ENCODE measurements around the gene SBF2. TPM values are rescaled to one million over a fixed set of nuclear protein-coding genes. Genes with fewer than 3 reads are reported as not detected.
A peak's percentile ranks its signal among the peaks of the same experiment; 100 is the strongest.

Gene SBF2
- total and polyA plus RNA-seq, 3 experiments from 2014 or later, result 3.7 to 4.3 (median 4.2) TPM

GRCh38 chr11:9821008-9821752 is 472.8 kb downstream of the SBF2 start:
- POLR2A ChIA-PET, result no interaction called here
- Mint-ChIP-seq H3K36me3 (peaks cover 0 to 5% (median 2%) of the 10 kb centered on the region in 3 donors), H3K27me3 (peaks cover 0 to 1% of the 10 kb centered on the region in 2 donors), H3K27ac (no peak overlapping the region), H3K4me3 (no peak overlapping the region), H3K4me1 (no peaks in the 10 kb centered on the region), H3K9me3 (no peaks in the 10 kb centered on the region)
- Histone ChIP-seq H3K27me3 (ENCODE audit: insufficient read depth, low read length, poor library complexity, severe bottlenecking) (no peaks in the 10 kb centered on the region), H3K4me3 (ENCODE audit: low read length) (no peak overlapping the region), H3K4me1 (ENCODE audit: insufficient read depth, low read length) (no peaks in the 10 kb centered on the region), H3K36me3 (ENCODE audit: insufficient read depth, low read length) (no peaks in the 10 kb centered on the region), H3K27ac (ENCODE audit: low read depth, low read length) (no peak overlapping the region), H3K9me3 (ENCODE audit: low read length) (no peaks in the 10 kb centered on the region)
- DNase-seq, result no peak
- CTCF ChIA-PET, result no interaction called here

GRCh38 chr11:9820260-9820659 is 473.8 kb downstream of the SBF2 start:
- Histone ChIP-seq H3K36me3 (ENCODE audit: insufficient read depth, low read length) (no peaks in the 10 kb centered on the region), H3K4me1 (ENCODE audit: insufficient read depth, low read length) (no peaks in the 10 kb centered on the region), H3K27ac (ENCODE audit: low read depth, low read length) (no peak overlapping the region), H3K9me3 (ENCODE audit: low read length) (no peaks in the 10 kb centered on the region), H3K27me3 (ENCODE audit: insufficient read depth, low read length, poor library complexity, severe bottlenecking) (no peaks in the 10 kb centered on the region), H3K4me3 (ENCODE audit: low read length) (no peak overlapping the region)
- Mint-ChIP-seq H3K36me3 (peaks cover 0 to 8% (median 3%) of the 10 kb centered on the region in 3 donors), H3K27ac (peak overlapping the region in 1 of 8 donors; percentile 13), H3K4me3 (no peak overlapping the region), H3K27me3 (peaks cover 0 to 1% of the 10 kb centered on the region in 2 donors), H3K4me1 (no peaks in the 10 kb centered on the region), H3K9me3 (no peaks in the 10 kb centered on the region)
- ChIA-PET CTCF (no interaction called here), POLR2A (no interaction called here)
- no peak for DNase-seq

DNA sequence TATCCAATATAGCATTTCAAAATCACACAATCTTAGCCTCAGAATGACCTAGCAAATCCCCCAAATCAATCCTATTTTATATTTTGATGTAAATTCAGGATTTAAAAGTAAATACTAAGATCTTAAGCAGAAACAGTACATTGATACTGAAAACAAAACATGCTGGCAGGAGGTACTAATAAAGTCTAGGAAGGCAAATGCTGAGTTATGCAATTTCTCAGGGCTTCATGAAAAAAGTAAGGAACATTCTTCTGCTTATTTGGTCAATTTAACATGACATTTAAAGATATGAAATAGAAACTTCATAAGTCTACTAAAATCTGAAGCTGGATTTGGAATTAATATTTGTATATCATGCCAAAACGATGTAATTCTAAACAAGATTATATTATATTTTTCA is 476.8 kb downstream of the SBF2 start:
- H3K27me3 Mint-ChIP-seq, result peaks cover 0 to 1% of the 10 kb centered on the region in 2 donors
- no peaks in the 10 kb centered on the region for H3K27me3 ChIP-seq (ENCODE audit: insufficient read depth, low read length, poor library complexity, severe bottlenecking)
- H3K27ac ChIP-seq (ENCODE audit: low read depth, low read length), result no peak overlapping the region
- ChIA-PET POLR2A (no interaction called here), CTCF (no interaction called here)
- H3K4me1 ChIP-seq (ENCODE audit: insufficient read depth, low read length), result no peaks in the 10 kb centered on the region
- DNase-seq, result no peak
- no peaks in the 10 kb centered on the region for H3K36me3 ChIP-seq (ENCODE audit: insufficient read depth, low read length)
- no peaks in the 10 kb centered on the region for H3K4me1 Mint-ChIP-seq
- H3K9me3 ChIP-seq (ENCODE audit: low read length), result no peaks in the 10 kb centered on the region
- no peak overlapping the region for H3K4me3 ChIP-seq (ENCODE audit: low read length)
- no peak overlapping the region for H3K27ac Mint-ChIP-seq
- peaks cover 4 to 13% (median 4%) of the 10 kb centered on the region in 3 donors for H3K36me3 Mint-ChIP-seq
- H3K9me3 Mint-ChIP-seq, result no peaks in the 10 kb centered on the region
- no peak overlapping the region for H3K4me3 Mint-ChIP-seq

- Mint-ChIP-seq H3K27ac (no peak overlapping the region), H3K27me3 (peaks cover 0 to 1% of the 10 kb centered on the region in 2 donors), H3K9me3 (no peaks in the 10 kb centered on the region), H3K4me1 (no peaks in the 10 kb centered on the region), H3K36me3 (peaks cover 12 to 28% (median 14%) of the 10 kb centered on the region in 3 donors), H3K4me3 (no peak overlapping the region)
- no peak for DNase-seq
- CTCF ChIA-PET, result no interaction called here
- Histone ChIP-seq H3K4me1 (ENCODE audit: insufficient read depth, low read length) (no peaks in the 10 kb centered on the region), H3K36me3 (ENCODE audit: insufficient read depth, low read length) (no peaks in the 10 kb centered on the region), H3K4me3 (ENCODE audit: low read length) (no peak overlapping the region), H3K9me3 (ENCODE audit: low read length) (no peaks in the 10 kb centered on the region), H3K27ac (ENCODE audit: low read depth, low read length) (no peak overlapping the region), H3K27me3 (ENCODE audit: insufficient read depth, low read length, poor library complexity, severe bottlenecking) (no peaks in the 10 kb centered on the region)
- POLR2A ChIA-PET, result interaction anchor here (0.6 kb wide), 1 partner anchor 12 kb away, joined by 4 read pairs; no protein-coding TSS in a partner anchor
Measured at GRCh38 chr11:9815486-9816136, 478.4 kb downstream of the SBF2 start.

DNA sequence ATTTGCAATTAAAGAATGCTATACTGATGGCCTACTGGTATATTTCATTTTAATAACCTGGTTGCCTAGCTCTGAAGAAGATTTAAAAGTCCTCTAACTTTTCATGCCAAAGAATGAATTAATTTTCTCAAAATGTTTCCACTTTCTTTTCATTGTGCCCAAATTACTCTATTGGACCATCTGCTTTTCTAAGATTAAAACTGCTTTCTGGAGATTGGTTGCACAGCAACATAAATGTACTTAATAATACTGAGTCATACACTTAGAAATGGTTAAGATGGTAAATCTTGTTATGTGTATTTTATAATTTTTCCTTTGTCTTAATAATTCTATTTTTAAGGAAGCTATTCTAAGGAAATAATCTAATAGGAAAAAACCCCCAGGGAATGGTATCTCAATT is 479.9 kb downstream of the SBF2 start:
- no peaks in the 10 kb centered on the region for H3K9me3 ChIP-seq (ENCODE audit: low read length)
- CTCF ChIA-PET, result no interaction called here

DNA sequence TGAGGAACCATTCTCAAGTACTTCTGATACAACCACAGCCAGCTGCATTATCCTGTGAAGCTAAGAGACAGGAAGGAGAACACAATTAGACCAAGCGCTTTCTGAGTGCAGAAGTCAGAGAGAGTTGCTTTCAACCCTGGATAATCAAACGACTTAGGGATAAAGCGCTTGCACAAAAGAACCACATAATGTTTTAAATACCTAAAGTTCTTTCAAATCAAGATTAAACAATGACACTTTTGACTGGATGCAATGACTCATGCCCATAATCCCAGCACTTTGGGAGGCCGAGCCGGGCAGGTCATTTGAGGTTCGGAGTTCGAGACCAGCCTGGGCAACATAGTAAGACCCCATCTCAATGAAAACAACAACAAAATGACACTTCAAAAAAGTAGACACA is 485.1 kb downstream of the SBF2 start:
- H3K27ac ChIP-seq (ENCODE audit: low read depth, low read length), result no peak overlapping the region
- no peak for DNase-seq
- H3K27me3 ChIP-seq (ENCODE audit: insufficient read depth, low read length, poor library complexity, severe bottlenecking), result no peaks in the 10 kb centered on the region
- H3K4me1 Mint-ChIP-seq, result no peaks in the 10 kb centered on the region
- CTCF ChIA-PET, result interaction anchor here (1.0 kb wide), 1 partner anchor 51 kb away, joined by 3 read pairs; no protein-coding TSS in a partner anchor
- no peak overlapping the region for H3K4me3 ChIP-seq (ENCODE audit: low read length)
- H3K36me3 Mint-ChIP-seq, result peaks cover 15 to 63% (median 27%) of the 10 kb centered on the region in 3 donors
- H3K9me3 ChIP-seq (ENCODE audit: low read length), result no peaks in the 10 kb centered on the region
- no peak overlapping the region for H3K27ac Mint-ChIP-seq
- H3K27me3 Mint-ChIP-seq, result peaks cover 0 to 1% of the 10 kb centered on the region in 2 donors
- H3K36me3 ChIP-seq (ENCODE audit: insufficient read depth, low read length), result no peaks in the 10 kb centered on the region
- no peaks in the 10 kb centered on the region for H3K4me1 ChIP-seq (ENCODE audit: insufficient read depth, low read length)
- POLR2A ChIA-PET, result no interaction called here
- H3K4me3 Mint-ChIP-seq, result no peak overlapping the region
- no peaks in the 10 kb centered on the region for H3K9me3 Mint-ChIP-seq

More for the DNA sequence above, 479.9 kb downstream of the SBF2 start:
- H3K27ac Mint-ChIP-seq, result no peak overlapping the region
- no peaks in the 10 kb centered on the region for H3K27me3 ChIP-seq (ENCODE audit: insufficient read depth, low read length, poor library complexity, severe bottlenecking)
- no peak overlapping the region for H3K27ac ChIP-seq (ENCODE audit: low read depth, low read length)
- H3K4me3 Mint-ChIP-seq, result no peak overlapping the region
- no peaks in the 10 kb centered on the region for H3K9me3 Mint-ChIP-seq
- H3K4me1 Mint-ChIP-seq, result no peaks in the 10 kb centered on the region
- no peak for DNase-seq
- H3K4me3 ChIP-seq (ENCODE audit: low read length), result no peak overlapping the region
- no peaks in the 10 kb centered on the region for H3K4me1 ChIP-seq (ENCODE audit: insufficient read depth, low read length)
- H3K36me3 ChIP-seq (ENCODE audit: insufficient read depth, low read length), result no peaks in the 10 kb centered on the region
- POLR2A ChIA-PET, result no interaction called here
- H3K36me3 Mint-ChIP-seq, result peaks cover 14 to 33% (median 16%) of the 10 kb centered on the region in 3 donors
- H3K27me3 Mint-ChIP-seq, result peaks cover 0 to 1% of the 10 kb centered on the region in 2 donors

- H3K4me3 Mint-ChIP-seq, result no peak overlapping the region
- Histone ChIP-seq H3K27ac (ENCODE audit: low read depth, low read length) (no peak overlapping the region), H3K36me3 (ENCODE audit: insufficient read depth, low read length) (no peaks in the 10 kb centered on the region), H3K27me3 (ENCODE audit: insufficient read depth, low read length, poor library complexity, severe bottlenecking) (no peaks in the 10 kb centered on the region), H3K4me1 (ENCODE audit: insufficient read depth, low read length) (no peaks in the 10 kb centered on the region), H3K4me3 (ENCODE audit: low read length) (no peak overlapping the region), H3K9me3 (ENCODE audit: low read length) (no peaks in the 10 kb centered on the region)
- ChIA-PET CTCF (interaction anchor here (1.3 kb wide), 1 partner anchor 49 kb away, joined by 4 read pairs; no protein-coding TSS in a partner anchor), POLR2A (no interaction called here)
- H3K27ac Mint-ChIP-seq, result no peak overlapping the region
- DNase-seq, result no peak
- H3K4me1 Mint-ChIP-seq, result no peaks in the 10 kb centered on the region
- peaks cover 0 to 1% of the 10 kb centered on the region in 2 donors for H3K27me3 Mint-ChIP-seq
- H3K9me3 Mint-ChIP-seq, result no peaks in the 10 kb centered on the region
- peaks cover 11 to 59% (median 23%) of the 10 kb centered on the region in 3 donors for H3K36me3 Mint-ChIP-seq
Measured at GRCh38 chr11:9806946-9807687, 486.9 kb downstream of the SBF2 start.

DNA sequence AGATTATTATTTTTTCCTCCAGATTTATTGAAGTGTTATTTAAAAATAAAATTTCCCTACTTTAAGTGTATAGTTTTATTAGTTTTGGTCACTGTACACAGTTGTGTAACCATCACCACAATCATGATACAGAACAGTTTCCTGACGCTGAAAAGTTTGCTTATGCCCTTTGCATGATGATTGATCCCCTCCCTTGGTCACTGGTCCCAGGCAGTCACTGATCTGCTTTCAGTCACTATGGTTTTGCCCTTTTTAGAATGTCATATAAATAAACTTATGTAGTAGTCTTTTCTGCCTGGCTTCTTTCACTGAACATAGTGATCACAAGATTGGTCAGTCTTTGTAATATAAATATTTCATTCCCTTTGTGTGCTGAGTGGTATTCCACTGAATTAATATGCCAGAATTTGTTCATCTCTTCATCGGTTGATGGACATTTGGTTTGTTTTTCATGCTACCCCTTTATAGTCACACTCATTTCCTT is 489.6 kb downstream of the SBF2 start:
- H3K9me3 Mint-ChIP-seq, result no peaks in the 10 kb centered on the region
- no peak overlapping the region for H3K27ac ChIP-seq (ENCODE audit: low read depth, low read length)
- H3K4me3 Mint-ChIP-seq, result no peak overlapping the region
- CTCF ChIA-PET, result no interaction called here
- H3K27me3 ChIP-seq (ENCODE audit: insufficient read depth, low read length, poor library complexity, severe bottlenecking), result no peaks in the 10 kb centered on the region
- H3K9me3 ChIP-seq (ENCODE audit: low read length), result no peaks in the 10 kb centered on the region
- no peaks in the 10 kb centered on the region for H3K4me1 Mint-ChIP-seq
- no peaks in the 10 kb centered on the region for H3K36me3 ChIP-seq (ENCODE audit: insufficient read depth, low read length)
- POLR2A ChIA-PET, result no interaction called here
- no peak overlapping the region for H3K4me3 ChIP-seq (ENCODE audit: low read length)
- H3K27ac Mint-ChIP-seq, result peak overlapping the region in 2 of 8 donors; percentile 20 to 48
- H3K27me3 Mint-ChIP-seq, result peaks cover 0 to 1% of the 10 kb centered on the region in 2 donors
- peaks cover 3 to 41% (median 11%) of the 10 kb centered on the region in 3 donors for H3K36me3 Mint-ChIP-seq
- DNase-seq, result no peak
- H3K4me1 ChIP-seq (ENCODE audit: insufficient read depth, low read length), result no peaks in the 10 kb centered on the region

Measured in CD8-positive, alpha-beta memory T cell (primary cell).